ENCODE measurements around the gene CAPNS2.

DNA sequence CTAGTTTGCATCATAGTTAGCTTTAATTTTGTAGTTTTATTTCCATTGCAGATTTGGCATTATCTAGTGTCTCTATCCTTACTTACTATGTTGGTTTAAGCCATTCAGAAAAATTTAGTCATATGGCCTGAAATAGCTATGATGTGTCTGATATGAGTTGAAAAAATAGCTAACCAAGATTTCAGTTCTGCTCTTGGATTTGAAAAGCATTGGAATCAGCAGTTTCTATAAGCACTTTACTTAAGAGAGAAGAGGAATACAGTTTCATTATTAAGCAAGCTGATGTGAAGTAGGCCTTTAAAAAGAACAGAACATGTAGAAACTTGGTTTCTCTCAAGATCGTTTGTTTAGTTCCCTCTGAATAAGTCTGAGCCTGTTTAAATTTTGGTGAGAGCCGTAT is 31.7 kb upstream of the CAPNS2 start:
- no peak for TF ChIP-seq FOXM1 (IDR thresholded peaks at IDR 0.05; ENCODE audit: borderline replicate concordance)
- TF ChIP-seq, protein P1, sequence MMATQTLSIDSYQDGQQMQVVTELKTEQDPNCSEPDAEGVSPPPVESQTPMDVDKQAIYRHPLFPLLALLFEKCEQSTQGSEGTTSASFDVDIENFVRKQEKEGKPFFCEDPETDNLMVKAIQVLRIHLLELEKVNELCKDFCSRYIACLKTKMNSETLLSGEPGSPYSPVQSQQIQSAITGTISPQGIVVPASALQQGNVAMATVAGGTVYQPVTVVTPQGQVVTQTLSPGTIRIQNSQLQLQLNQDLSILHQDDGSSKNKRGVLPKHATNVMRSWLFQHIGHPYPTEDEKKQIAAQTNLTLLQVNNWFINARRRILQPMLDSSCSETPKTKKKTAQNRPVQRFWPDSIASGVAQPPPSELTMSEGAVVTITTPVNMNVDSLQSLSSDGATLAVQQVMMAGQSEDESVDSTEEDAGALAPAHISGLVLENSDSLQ (IDR thresholded peaks at IDR 0.05) = no peak
- TF ChIP-seq SP1 (IDR thresholded peaks at IDR 0.05) = no peak
- no peak for TF ChIP-seq FOXA1 (IDR thresholded peaks at IDR 0.05)
- TF ChIP-seq HDGF (IDR thresholded peaks at IDR 0.05; ENCODE audit: borderline replicate concordance) = no peak
- TF ChIP-seq SUZ12 (IDR thresholded peaks at IDR 0.05) = no peak
- TF ChIP-seq CTBP1 (IDR thresholded peaks at IDR 0.05; ENCODE audit: borderline replicate concordance) = no peak
- TF ChIP-seq BHLHE40 (IDR thresholded peaks at IDR 0.05; ENCODE audit: borderline replicate concordance) = no peak
- no peak for TF ChIP-seq NFRKB (IDR thresholded peaks at IDR 0.05)
- TF ChIP-seq ZNF384 (IDR thresholded peaks at IDR 0.05) = no peak
- TF ChIP-seq ARNT (IDR thresholded peaks at IDR 0.05) = no peak
- no peak for TF ChIP-seq LEF1 (IDR thresholded peaks at IDR 0.05; ENCODE audit: borderline replicate concordance)
